ENCODE results near the gene PLCB1. TPM values are rescaled to one million over a fixed set of nuclear protein-coding genes. Genes with fewer than 3 reads are reported as not detected.

The PLCB1 gene
- total RNA-seq, 1 donor, result 35.4 TPM

GRCh38 chr20:8299921-8300320, 167.9 kb downstream of the PLCB1 start:
- no peak for DNase-seq (ENCODE audit: low read depth)
- no peak overlapping the region for H3K4me3 ChIP-seq (ENCODE audit: low read depth, low read length)
- no peak for TF ChIP-seq CTCF (IDR thresholded peaks at IDR 0.05; ENCODE audit: insufficient read depth, low read depth, low read length)

DNA sequence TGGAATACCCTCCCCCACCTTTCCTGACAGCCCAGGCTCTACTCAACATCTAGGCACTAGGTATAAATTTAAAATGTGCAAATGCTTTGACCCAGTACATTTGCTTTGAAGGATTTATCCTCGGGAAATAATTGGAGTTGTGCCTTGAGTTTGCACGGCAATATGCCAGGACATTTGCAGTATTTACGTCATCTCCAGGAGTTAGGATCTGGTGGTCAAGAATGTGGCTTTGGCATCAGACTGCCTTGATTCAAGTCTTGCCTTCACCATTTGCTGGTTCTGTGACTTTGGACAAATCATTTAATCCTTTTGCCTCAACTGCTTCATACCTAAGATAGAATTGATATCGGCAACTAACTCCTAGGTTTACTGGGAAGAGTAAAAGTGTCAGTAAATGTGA, 169.6 kb downstream of the PLCB1 start:
- no peak for TF ChIP-seq CTCF (IDR thresholded peaks at IDR 0.05; ENCODE audit: insufficient read depth, low read depth, low read length)
- DNase-seq (ENCODE audit: low read depth), result no peak
- no peak overlapping the region for H3K4me3 ChIP-seq (ENCODE audit: low read depth, low read length)

GRCh38 chr20:8303651-8304050, 171.6 kb downstream of the PLCB1 start:
- no peak for TF ChIP-seq CTCF (IDR thresholded peaks at IDR 0.05; ENCODE audit: insufficient read depth, low read depth, low read length)
- no peak for DNase-seq (ENCODE audit: low read depth)
- no peak overlapping the region for H3K4me3 ChIP-seq (ENCODE audit: low read depth, low read length)

- DNase-seq (ENCODE audit: low read depth), result no peak
- TF ChIP-seq CTCF (IDR thresholded peaks at IDR 0.05; ENCODE audit: insufficient read depth, low read depth, low read length), result no peak
- H3K4me3 ChIP-seq (ENCODE audit: low read depth, low read length), result no peak overlapping the region
Measured at GRCh38 chr20:8304124-8304816, 172.2 kb downstream of the PLCB1 start.

DNA sequence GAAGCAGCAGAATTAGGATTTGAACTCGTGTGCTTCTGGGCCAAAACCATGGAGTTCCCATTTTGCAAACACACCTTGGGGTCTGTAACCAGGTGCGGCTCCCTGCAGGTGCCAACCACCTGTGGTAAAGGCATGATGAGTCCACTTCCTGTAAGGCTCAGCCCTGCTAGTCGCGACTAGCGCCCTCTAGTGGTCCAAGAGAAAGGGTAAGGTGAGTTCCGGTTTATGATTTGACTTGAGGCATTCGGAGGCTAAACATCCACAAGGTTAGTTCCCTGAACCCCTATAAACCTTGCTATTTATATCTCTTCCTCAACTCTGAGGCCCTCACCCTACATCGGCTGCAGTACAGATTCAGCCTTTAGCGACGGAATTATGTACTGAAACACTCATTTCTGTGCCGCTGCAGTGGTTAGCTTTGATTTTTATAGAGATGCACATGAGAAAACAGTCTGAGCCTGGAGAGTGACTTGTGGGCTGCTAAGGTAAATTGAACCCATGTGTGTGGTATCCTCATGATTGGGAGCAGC, 173.4 kb downstream of the PLCB1 start:
- peak; percentile 64 for DNase-seq (ENCODE audit: low read depth)
- peak; percentile 81 for TF ChIP-seq CTCF (IDR thresholded peaks at IDR 0.05; ENCODE audit: insufficient read depth, low read depth, low read length)
- no peak overlapping the region for H3K4me3 ChIP-seq (ENCODE audit: low read depth, low read length)

- DNase-seq (ENCODE audit: low read depth), result no peak
- no peak overlapping the region for H3K4me3 ChIP-seq (ENCODE audit: low read depth, low read length)
- TF ChIP-seq CTCF (IDR thresholded peaks at IDR 0.05; ENCODE audit: insufficient read depth, low read depth, low read length), result no peak
Measured at GRCh38 chr20:8306937-8307336, 174.9 kb downstream of the PLCB1 start.

DNA sequence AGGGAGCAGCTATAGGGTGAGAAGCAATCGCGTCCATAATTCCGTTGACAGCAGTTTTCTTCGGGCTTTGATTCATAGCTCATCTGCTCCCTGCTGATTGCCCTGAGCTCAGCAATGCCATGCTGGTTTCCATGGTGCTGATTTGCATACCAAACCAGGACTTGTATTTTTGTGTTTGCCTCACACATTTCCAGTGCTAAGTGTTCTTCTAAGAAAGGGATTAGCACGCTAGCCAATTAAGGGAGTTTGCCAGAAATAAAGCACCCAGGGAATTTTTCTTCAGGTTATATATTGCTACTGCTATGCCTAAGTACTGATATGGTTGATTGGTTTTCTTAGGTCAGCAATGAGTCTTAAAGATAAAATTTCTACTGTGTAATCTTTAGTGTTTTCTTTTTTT, 177.6 kb downstream of the PLCB1 start:
- TF ChIP-seq CTCF (IDR thresholded peaks at IDR 0.05; ENCODE audit: insufficient read depth, low read depth, low read length), result no peak
- no peak overlapping the region for H3K4me3 ChIP-seq (ENCODE audit: low read depth, low read length)
- DNase-seq (ENCODE audit: low read depth), result no peak

All from fibroblast of villous mesenchyme (primary cell).